ENCODE results near the gene MC3R.
A peak's percentile ranks its signal among the peaks of the same experiment; 100 is the strongest.

MC3R gene

DNA sequence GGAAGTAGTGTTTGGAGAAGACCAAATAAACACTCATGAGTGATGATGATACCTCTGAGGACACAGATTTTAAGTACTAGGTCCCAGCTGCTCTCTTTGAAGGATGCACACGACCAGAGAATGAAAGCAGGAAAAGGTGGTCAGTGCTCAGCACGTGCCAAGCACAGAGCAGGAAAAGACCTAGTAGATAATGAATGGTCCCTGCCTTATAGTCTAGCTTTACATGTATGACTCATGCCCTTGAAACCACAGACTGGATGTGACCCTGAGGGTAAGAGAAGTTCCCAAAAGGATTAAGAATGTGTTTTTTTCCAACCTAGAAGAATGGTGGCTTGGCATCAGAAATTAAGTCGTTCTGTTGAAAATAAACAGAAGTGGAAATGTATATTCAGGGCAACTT is 2.8 kb upstream of the MC3R start:
- Histone ChIP-seq H3K36me3 (ENCODE audit: control insufficient read depth in 2 of 2, insufficient read depth in 1 of 2, low read length in 2 of 2) (no peaks in the 10 kb centered on the region), H3K9me3 (ENCODE audit: control insufficient read depth, insufficient read depth, low read depth, low read length) (no peaks in the 10 kb centered on the region), H3K4me1 (ENCODE audit: control insufficient read depth, insufficient read depth, low read length) (no peaks in the 10 kb centered on the region), H3K4me3 (ENCODE audit: low read depth, low read length) (no peak overlapping the region), H3K27ac (ENCODE audit: extremely low read depth, low read depth, low read length) (no peak overlapping the region)
- TF ChIP-seq REPIN1 (tag by site-specific recombination; IDR thresholded peaks at IDR 0.05; ENCODE audit: low read depth) (no peak), GLI2 (tag by site-specific recombination; IDR thresholded peaks at IDR 0.05; ENCODE audit: borderline replicate concordance, low read depth) (no peak), MEIS1 (CRISPR knock-in tag; IDR thresholded peaks at IDR 0.05; ENCODE audit: borderline replicate concordance) (no peak), ZNF544 (tag by site-specific recombination; IDR thresholded peaks at IDR 0.05) (no peak), ZNF837 (tag by site-specific recombination; IDR thresholded peaks at IDR 0.05) (no peak), ZNF354C (tag by site-specific recombination; IDR thresholded peaks at IDR 0.05; ENCODE audit: borderline replicate concordance, low read depth) (no peak), ZNF133 (tag by site-specific recombination; IDR thresholded peaks at IDR 0.05) (no peak)
- TF ChIP-seq, protein P1, sequence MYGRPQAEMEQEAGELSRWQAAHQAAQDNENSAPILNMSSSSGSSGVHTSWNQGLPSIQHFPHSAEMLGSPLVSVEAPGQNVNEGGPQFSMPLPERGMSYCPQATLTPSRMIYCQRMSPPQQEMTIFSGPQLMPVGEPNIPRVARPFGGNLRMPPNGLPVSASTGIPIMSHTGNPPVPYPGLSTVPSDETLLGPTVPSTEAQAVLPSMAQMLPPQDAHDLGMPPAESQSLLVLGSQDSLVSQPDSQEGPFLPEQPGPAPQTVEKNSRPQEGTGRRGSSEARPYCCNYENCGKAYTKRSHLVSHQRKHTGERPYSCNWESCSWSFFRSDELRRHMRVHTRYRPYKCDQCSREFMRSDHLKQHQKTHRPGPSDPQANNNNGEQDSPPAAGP (tag by site-specific recombination; IDR thresholded peaks at IDR 0.05) = no peak
- TF ChIP-seq, protein P2, sequence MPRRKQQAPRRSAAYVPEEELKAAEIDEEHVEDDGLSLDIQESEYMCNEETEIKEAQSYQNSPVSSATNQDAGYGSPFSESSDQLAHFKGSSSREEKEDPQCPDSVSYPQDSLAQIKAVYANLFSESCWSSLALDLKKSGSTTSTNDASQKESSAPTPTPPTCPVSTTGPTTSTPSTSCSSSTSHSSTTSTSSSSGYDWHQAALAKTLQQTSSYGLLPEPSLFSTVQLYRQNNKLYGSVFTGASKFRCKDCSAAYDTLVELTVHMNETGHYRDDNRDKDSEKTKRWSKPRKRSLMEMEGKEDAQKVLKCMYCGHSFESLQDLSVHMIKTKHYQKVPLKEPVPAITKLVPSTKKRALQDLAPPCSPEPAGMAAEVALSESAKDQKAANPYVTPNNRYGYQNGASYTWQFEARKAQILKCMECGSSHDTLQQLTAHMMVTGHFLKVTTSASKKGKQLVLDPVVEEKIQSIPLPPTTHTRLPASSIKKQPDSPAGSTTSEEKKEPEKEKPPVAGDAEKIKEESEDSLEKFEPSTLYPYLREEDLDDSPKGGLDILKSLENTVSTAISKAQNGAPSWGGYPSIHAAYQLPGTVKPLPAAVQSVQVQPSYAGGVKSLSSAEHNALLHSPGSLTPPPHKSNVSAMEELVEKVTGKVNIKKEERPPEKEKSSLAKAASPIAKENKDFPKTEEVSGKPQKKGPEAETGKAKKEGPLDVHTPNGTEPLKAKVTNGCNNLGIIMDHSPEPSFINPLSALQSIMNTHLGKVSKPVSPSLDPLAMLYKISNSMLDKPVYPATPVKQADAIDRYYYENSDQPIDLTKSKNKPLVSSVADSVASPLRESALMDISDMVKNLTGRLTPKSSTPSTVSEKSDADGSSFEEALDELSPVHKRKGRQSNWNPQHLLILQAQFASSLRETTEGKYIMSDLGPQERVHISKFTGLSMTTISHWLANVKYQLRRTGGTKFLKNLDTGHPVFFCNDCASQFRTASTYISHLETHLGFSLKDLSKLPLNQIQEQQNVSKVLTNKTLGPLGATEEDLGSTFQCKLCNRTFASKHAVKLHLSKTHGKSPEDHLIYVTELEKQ (tag by site-specific recombination; IDR thresholded peaks at IDR 0.05; ENCODE audit: borderline replicate concordance) = no peak
- ChIA-PET POLR2A (no interaction called here), CTCF (interaction anchor here (0.6 to 2.2 kb wide), 3 partner anchors 98 to 565 kb away, joined by 3 to 14 read pairs (median 3); no protein-coding TSS in a partner anchor)

DNA sequence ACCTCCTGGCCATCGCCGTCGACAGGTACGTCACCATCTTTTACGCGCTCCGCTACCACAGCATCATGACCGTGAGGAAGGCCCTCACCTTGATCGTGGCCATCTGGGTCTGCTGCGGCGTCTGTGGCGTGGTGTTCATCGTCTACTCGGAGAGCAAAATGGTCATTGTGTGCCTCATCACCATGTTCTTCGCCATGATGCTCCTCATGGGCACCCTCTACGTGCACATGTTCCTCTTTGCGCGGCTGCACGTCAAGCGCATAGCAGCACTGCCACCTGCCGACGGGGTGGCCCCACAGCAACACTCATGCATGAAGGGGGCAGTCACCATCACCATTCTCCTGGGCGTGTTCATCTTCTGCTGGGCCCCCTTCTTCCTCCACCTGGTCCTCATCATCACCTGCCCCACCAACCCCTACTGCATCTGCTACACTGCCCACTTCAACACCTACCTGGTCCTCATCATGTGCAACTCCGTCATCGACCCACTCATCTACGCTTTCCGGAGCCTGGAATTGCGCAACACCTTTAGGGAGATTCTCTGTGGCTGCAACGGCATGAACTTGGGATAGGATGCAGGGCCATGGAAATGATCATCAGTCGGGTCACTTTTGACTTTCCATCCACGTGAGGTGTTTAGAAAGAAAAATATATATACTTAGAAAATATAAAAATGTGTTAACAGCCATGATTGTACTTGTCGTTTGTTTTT is 868 bp downstream of the MC3R start:
- H3K9me3 ChIP-seq (ENCODE audit: control insufficient read depth, insufficient read depth, low read depth, low read length) = no peaks in the 10 kb centered on the region
- ChIA-PET CTCF (interaction anchor here (0.7 to 1.4 kb wide), 4 partner anchors 62 to 523 kb away, joined by 4 to 7 read pairs (median 6); partner anchors contain the start of gene FAM210B), POLR2A (no interaction called here)
- no peaks in the 10 kb centered on the region for H3K4me1 ChIP-seq (ENCODE audit: control insufficient read depth, insufficient read depth, low read length)
- H3K4me3 ChIP-seq (ENCODE audit: low read depth, low read length) = no peak overlapping the region
- 0 out of 2 replicates have a peak, but pooled peaks have one; percentile 14 for TF ChIP-seq ZNF777 (tag by site-specific recombination; IDR thresholded peaks at IDR 0.05; ENCODE audit: borderline replicate concordance)
- TF ChIP-seq ZNF658 (tag by site-specific recombination; IDR thresholded peaks at IDR 0.05) = no peak
- 0 out of 2 replicates have a peak, but pooled peaks have one; percentile 33 for TF ChIP-seq ZNF654 (tag by site-specific recombination; IDR thresholded peaks at IDR 0.05; ENCODE audit: low read depth)
- H3K36me3 ChIP-seq (ENCODE audit: control insufficient read depth in 2 of 2, insufficient read depth in 1 of 2, low read length in 2 of 2) = no peaks in the 10 kb centered on the region
- H3K27ac ChIP-seq (ENCODE audit: extremely low read depth, low read depth, low read length) = no peak overlapping the region

DNA sequence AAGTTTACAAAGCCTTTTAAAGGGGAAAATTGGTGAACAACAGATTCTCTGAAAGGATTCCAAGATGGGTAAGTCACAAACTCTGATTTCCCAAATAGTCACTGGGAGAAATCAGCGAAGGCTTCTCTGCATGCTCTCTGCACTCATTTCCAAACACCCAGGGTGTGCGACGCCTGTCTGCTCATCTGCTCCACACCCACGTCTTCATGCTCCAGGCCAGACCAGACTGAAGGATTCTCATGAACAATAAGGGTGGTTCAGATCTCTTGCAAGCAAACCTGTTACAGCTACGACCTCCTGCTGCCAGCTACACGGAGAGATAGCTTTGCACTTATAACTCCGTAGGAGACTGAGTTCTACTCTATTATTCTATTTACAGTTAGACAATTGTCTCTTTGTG is 1.4 kb downstream of the MC3R start:
- H3K4me1 ChIP-seq (ENCODE audit: control insufficient read depth, insufficient read depth, low read length) = no peaks in the 10 kb centered on the region
- no peaks in the 10 kb centered on the region for H3K9me3 ChIP-seq (ENCODE audit: control insufficient read depth, insufficient read depth, low read depth, low read length)
- H3K4me3 ChIP-seq (ENCODE audit: low read depth, low read length) = no peak overlapping the region
- ChIA-PET POLR2A (no interaction called here), CTCF (no interaction called here)
- H3K27ac ChIP-seq (ENCODE audit: extremely low read depth, low read depth, low read length) = no peak overlapping the region
- TF ChIP-seq ZNF610 (tag by site-specific recombination; IDR thresholded peaks at IDR 0.05; ENCODE audit: borderline replicate concordance) (no peak), ZNF169 (tag by site-specific recombination; IDR thresholded peaks at IDR 0.05) (no peak), ZFP37 (tag by site-specific recombination; IDR thresholded peaks at IDR 0.05) (no peak), ZBTB21 (tag by site-specific recombination; IDR thresholded peaks at IDR 0.05) (no peak), ZFP69B (tag by site-specific recombination; IDR thresholded peaks at IDR 0.05) (no peak), ZNF140 (tag by site-specific recombination; IDR thresholded peaks at IDR 0.05) (no peak), ZSCAN23 (tag by site-specific recombination; IDR thresholded peaks at IDR 0.05) (no peak)
- TF ChIP-seq, protein P3, sequence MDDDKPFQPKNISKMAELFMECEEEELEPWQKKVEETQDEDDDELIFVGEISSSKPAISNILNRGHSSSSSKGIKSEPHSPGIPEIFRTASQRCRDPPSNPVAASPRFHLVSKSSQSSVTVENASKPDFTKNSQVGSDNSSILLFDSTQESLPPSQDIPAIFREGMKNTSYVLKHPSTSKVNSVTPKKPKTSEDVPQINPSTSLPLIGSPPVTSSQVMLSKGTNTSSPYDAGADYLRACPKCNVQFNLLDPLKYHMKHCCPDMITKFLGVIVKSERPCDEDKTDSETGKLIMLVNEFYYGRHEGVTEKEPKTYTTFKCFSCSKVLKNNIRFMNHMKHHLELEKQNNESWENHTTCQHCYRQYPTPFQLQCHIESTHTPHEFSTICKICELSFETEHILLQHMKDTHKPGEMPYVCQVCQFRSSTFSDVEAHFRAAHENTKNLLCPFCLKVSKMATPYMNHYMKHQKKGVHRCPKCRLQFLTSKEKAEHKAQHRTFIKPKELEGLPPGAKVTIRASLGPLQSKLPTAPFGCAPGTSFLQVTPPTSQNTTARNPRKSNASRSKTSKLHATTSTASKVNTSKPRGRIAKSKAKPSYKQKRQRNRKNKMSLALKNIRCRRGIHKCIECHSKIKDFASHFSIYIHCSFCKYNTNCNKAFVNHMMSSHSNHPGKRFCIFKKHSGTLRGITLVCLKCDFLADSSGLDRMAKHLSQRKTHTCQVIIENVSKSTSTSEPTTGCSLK (tag by site-specific recombination; IDR thresholded peaks at IDR 0.05) = no peak
- TF ChIP-seq, protein P4, sequence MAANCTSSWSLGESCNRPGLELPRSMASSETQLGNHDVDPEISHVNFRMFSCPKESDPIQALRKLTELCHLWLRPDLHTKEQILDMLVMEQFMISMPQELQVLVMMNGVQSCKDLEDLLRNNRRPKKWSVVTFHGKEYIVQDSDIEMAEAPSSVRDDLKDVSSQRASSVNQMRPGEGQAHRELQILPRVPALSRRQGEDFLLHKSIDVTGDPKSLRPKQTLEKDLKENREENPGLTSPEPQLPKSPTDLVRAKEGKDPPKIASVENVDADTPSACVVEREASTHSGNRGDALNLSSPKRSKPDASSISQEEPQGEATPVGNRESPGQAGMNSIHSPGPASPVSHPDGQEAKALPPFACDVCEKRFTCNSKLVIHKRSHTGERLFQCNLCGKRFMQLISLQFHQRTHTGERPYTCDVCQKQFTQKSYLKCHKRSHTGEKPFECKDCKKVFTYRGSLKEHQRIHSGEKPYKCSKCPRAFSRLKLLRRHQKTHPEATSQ (tag by site-specific recombination; IDR thresholded peaks at IDR 0.05) = no peak
- H3K36me3 ChIP-seq (ENCODE audit: control insufficient read depth in 2 of 2, insufficient read depth in 1 of 2, low read length in 2 of 2) = no peaks in the 10 kb centered on the region
